Measurements from ENCODE around the gene EDEM3.

DNA sequence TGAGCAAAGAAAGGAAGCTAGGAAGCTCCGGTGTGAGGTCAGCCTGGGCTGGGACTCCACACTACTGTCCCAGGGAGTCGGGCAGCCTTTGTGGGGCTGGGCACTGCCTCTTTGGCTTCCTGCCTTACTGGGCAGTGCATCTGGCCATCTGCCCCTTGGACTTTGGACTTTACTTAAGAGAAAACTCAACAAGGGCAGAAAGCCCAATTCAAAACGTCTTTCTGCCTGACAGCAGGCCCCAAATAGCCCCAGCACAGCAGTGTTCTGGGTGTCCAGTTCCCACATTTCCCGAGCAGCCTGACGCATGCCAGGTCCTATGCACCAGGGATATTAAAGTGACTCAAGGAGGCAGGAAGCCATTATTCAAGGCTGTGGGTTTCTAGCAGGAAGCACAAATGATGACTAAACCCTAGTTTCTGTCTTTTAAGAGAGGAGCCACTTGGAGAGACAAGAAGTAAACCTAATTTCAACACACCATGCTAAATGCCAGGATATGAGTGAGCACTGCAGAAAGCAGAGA is 37.9 kb upstream of the EDEM3 start:
- TF ChIP-seq CTCF (IDR thresholded peaks at IDR 0.05) = no peak
- TF ChIP-seq ZFX (IDR thresholded peaks at IDR 0.05; ENCODE audit: borderline replicate concordance) = no peak
